Endothelial cell of umbilical vein (primary cell): ENCODE results near the gene CD74.

Experiments used
- EZH2 ChIP-seq: IDR thresholded peaks from 2 replicates; pipeline ENCODE4 v1.6.1; 2012; ENCODE audit warnings: borderline replicate concordance, low read depth, mild to moderate bottlenecking, moderate library complexity, low read length, inconsistent platforms; ENCODE audit not compliant: severe bottlenecking
- FOS ChIP-seq: IDR thresholded peaks from 2 replicates; pipeline ENCODE4 v1.6.1; 2011; ENCODE audit warnings: mild to moderate bottlenecking, low read length, moderate library complexity, borderline replicate concordance; ENCODE audit not compliant: insufficient read depth
- MYC ChIP-seq: IDR thresholded peaks from one replicate; pipeline ENCODE4 v1.6.1; 2011; ENCODE audit warnings: mild to moderate bottlenecking, low read depth, low read length
- POLR2A ChIP-seq: IDR thresholded peaks from 2 replicates; pipeline ENCODE4 v1.6.1; 2012; ENCODE audit warnings: low read depth, mild to moderate bottlenecking, control low read depth, low read length
- POLR2AphosphoS5 ChIP-seq: IDR thresholded peaks from 2 replicates; pipeline ENCODE4 v1.6.1; 2012; ENCODE audit warnings: low read depth, mild to moderate bottlenecking, control low read depth, low read length, moderate library complexity; ENCODE audit not compliant: insufficient read depth
- TF ChIP-seq, protein P1 (sequence below), 2 donors: IDR thresholded peaks; 1 replicate in 1 of 2; 2 replicates in 1 of 2; pipeline ENCODE4 v1.5.1; 2011; ENCODE audit warnings: low read length in 2 of 2, mild to moderate bottlenecking in 2 of 2, moderate library complexity in 2 of 2, control low read depth in 1 of 2, inconsistent platforms in 1 of 2, low read depth in 1 of 2; ENCODE audit not compliant: insufficient read depth in 1 of 2; ENCODE audit errors: extremely low read depth in 1 of 2
- TF ChIP-seq, protein P2 (sequence below): IDR thresholded peaks from 2 replicates; pipeline ENCODE4 v1.6.1; 2011; ENCODE audit not compliant: insufficient read depth, insufficient read length

DNA sequence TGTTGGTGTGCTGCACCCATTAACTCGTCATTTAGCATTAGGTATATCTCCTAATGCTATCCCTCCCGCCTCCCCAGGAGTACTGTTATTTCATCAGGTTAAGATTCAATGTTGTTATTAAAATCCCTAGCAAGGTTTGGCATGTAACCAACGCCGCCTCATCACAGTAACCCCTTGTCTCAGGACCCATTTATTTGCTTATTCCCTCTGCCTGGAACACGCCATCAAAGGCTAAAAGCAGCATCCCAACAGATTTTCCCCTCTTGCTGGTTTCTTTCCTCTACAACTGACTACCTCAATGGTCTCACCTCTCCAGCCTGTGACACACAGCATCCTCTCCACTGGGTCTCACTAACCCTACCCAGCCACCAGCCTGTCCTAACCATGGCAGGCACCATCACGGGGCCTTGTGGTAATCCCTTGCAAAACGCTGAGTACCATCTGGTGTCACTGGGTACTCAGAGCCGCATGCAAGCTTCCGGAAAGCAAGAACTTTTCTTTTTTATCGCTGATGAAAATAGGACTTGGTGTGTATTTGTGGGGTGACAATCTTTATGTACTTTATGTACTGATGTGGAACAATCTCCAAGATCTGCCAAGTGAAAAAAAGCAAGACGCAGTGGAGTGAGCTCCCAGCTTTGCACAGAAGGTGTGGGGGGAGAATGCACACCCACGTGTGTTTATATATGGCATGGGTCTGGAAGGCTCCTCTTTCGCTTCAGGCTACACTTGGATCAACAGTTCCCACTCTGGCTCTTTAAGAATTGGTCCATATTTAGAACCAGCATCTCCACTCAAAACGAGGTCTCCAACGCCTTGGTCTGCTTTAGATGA, 30.7 kb upstream of the CD74 start:
- TF ChIP-seq, protein P1, sequence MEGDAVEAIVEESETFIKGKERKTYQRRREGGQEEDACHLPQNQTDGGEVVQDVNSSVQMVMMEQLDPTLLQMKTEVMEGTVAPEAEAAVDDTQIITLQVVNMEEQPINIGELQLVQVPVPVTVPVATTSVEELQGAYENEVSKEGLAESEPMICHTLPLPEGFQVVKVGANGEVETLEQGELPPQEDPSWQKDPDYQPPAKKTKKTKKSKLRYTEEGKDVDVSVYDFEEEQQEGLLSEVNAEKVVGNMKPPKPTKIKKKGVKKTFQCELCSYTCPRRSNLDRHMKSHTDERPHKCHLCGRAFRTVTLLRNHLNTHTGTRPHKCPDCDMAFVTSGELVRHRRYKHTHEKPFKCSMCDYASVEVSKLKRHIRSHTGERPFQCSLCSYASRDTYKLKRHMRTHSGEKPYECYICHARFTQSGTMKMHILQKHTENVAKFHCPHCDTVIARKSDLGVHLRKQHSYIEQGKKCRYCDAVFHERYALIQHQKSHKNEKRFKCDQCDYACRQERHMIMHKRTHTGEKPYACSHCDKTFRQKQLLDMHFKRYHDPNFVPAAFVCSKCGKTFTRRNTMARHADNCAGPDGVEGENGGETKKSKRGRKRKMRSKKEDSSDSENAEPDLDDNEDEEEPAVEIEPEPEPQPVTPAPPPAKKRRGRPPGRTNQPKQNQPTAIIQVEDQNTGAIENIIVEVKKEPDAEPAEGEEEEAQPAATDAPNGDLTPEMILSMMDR (IDR thresholded peaks at IDR 0.05; ENCODE audit: extremely low read depth in 1 of 2, insufficient read depth in 1 of 2, low read depth in 1 of 2, low read length in 2 of 2), result no peak
- TF ChIP-seq POLR2A (no peak), EZH2 (no peak), POLR2AphosphoS5 (no peak), FOS (no peak), MYC (no peak)
- TF ChIP-seq, protein P2, sequence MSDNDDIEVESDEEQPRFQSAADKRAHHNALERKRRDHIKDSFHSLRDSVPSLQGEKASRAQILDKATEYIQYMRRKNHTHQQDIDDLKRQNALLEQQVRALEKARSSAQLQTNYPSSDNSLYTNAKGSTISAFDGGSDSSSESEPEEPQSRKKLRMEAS, result no peak
